CD8-positive, alpha-beta memory T cell (primary cell): ENCODE data around the gene RBM20. TPM values are rescaled to one million over a fixed set of nuclear protein-coding genes. Genes with fewer than 3 reads are reported as not detected.
"Not testable (repeated sequence)": the region's sequence is repeated elsewhere in the genome, so short reads cannot be mapped to it uniquely, and the experiment has no call there.

Experiments
- CTCF ChIA-PET: fragments of 350-600 bp; sonication (Branson Sonifier 250); formaldehyde crosslinking; loops from one replicate; lab custom pipeline; 2021; ENCODE audit warnings: antibody characterized with exemption; lab: Charles Lee
- POLR2A ChIA-PET: fragments of 350-600 bp; sonication (Branson Sonifier 250); formaldehyde crosslinking; loops from one replicate; lab custom pipeline; 2021; ENCODE audit warnings: antibody characterized with exemption; lab: Charles Lee
- DNase-seq, 5 donors: peaks; one replicate each; pipeline versions ENCODE4 v3.0.0 to v3.0.0-alpha.2; 2020 to 2022; ENCODE audit warnings: mixed read lengths in 1 of 5
- H3K27ac ChIP-seq: one replicate; pipeline ENCODE4 v1.7.0; 2013; ENCODE audit warnings: low read depth, mild to moderate bottlenecking, low read length, moderate library complexity
- H3K27me3 ChIP-seq: 2 replicates; pipeline ENCODE4 v1.7.0; 2013; ENCODE audit warnings: low read length, mild to moderate bottlenecking; ENCODE audit not compliant: insufficient read depth, poor library complexity, severe bottlenecking
- H3K36me3 ChIP-seq: 2 replicates; pipeline ENCODE4 v1.7.0; 2013; ENCODE audit warnings: mild to moderate bottlenecking, low read length, moderate library complexity; ENCODE audit not compliant: insufficient read depth
- H3K4me1 ChIP-seq: 2 replicates; pipeline ENCODE4 v1.7.0; 2013; ENCODE audit warnings: mild to moderate bottlenecking, low read length, moderate library complexity; ENCODE audit not compliant: insufficient read depth
- H3K4me3 ChIP-seq: 2 replicates; pipeline ENCODE4 v1.7.0; 2013; ENCODE audit warnings: mild to moderate bottlenecking, low read length
- H3K9me3 ChIP-seq: 2 replicates; pipeline ENCODE4 v1.7.0; 2013; ENCODE audit warnings: mild to moderate bottlenecking, low read length
- H3K27ac Mint-ChIP-seq, 8 donors: one replicate each; pipeline ENCODE4 v1.8.0; 2020 to 2021; ENCODE audit warnings: mixed read lengths in 8 of 8, mild to moderate bottlenecking in 6 of 8, inconsistent platforms in 3 of 8, moderate library complexity in 3 of 8
- H3K27me3 Mint-ChIP-seq, 2 donors: one replicate each; pipeline ENCODE4 v1.8.0; 2020 to 2021; ENCODE audit warnings: mixed read lengths in 2 of 2, mild to moderate bottlenecking in 1 of 2, moderate library complexity in 1 of 2
- H3K36me3 Mint-ChIP-seq, 3 donors: one replicate each; pipeline ENCODE4 v1.8.0; 2020 to 2021; ENCODE audit warnings: mixed read lengths in 3 of 3, inconsistent platforms in 1 of 3, mild to moderate bottlenecking in 1 of 3
- H3K4me1 Mint-ChIP-seq, 3 donors: one replicate each; pipeline ENCODE4 v1.8.0; 2020 to 2021; ENCODE audit warnings: mixed read lengths in 3 of 3, inconsistent platforms in 1 of 3, mild to moderate bottlenecking in 1 of 3
- H3K4me3 Mint-ChIP-seq, 7 donors: one replicate each; pipeline ENCODE4 v1.8.0; 2020 to 2021; ENCODE audit warnings: mixed read lengths in 7 of 7, mild to moderate bottlenecking in 6 of 7, moderate library complexity in 4 of 7, inconsistent platforms in 2 of 7
- H3K9me3 Mint-ChIP-seq, 5 donors: one replicate each; pipeline ENCODE4 v1.8.0; 2020 to 2022; ENCODE audit warnings: mixed read lengths in 5 of 5, mild to moderate bottlenecking in 3 of 5, moderate library complexity in 2 of 5, inconsistent platforms in 1 of 5
- polyA plus RNA-seq: library from polyadenylated mRNA; unstranded; fragments of 300-500 nt; fragmentation: Illumina TruSeq; gene quantifications from one replicate; pipeline ENCODE4 v1.2.3, GENCODE V29; 2021
- total RNA-seq, 2 experiments: library from RNA; stranded (reverse); gene quantifications; one replicate each; pipeline ENCODE4 v1.2.3, GENCODE V29; 2021

RBM20 gene
- total and polyA plus RNA-seq, 3 experiments from 2014 or later: 0.07 to 0.09 TPM; not detected in 1

DNA sequence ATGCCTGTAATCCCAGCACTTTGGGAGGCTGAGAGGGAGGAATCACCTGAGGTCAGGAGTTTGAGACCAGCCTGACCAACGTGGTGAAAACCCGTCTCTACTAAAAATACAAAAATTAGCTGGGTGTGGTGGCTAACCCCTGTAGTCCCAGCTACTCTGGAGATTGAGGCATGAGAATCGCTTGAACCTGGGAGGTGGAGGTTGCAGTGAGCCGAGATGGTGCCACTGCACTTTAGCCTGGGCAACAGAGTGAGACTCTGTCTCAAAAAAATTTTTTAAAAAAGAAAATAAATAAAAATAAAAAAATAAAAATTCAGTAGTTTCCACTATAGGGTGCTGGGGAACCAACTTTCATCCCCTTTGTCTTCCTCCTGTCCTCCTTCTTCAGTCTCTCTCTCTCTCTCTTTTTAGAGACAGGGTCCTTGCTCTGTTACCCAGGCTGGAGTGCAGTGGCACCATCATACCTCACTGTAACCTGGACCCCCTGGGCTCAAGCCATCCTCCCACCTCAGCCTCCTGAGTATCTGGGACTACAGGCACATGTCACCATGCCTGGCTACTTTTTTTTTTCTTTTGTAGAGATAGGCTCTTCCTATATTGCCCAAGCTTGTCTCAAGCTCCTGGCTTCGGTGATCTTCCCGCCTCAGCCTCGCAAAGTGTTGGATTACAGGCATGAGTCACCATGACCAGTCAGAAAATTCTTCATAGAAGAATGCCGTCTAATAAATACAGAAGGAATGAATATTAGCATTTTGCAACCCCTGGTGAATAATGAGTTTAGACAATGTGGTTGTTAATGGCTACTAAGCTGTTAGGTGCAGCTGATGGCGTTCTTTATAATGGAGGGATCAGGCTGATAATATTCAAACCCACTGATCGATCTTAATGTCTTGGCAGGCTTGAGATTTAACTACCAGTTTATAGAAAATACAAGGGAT is 20.6 kb downstream of the RBM20 start:
- H3K27ac ChIP-seq: peak overlapping the region; percentile 27
- DNase-seq: no peak
- Mint-ChIP-seq H3K9me3 (no peaks in the 10 kb centered on the region), H3K36me3 (no peaks in the 10 kb centered on the region), H3K27me3 (peaks cover 5 to 33% of the 10 kb centered on the region in 2 donors), H3K4me1 (peaks cover 1 to 4% (median 3%) of the 10 kb centered on the region in 3 donors), H3K4me3 (no peak overlapping the region), H3K27ac (no peak overlapping the region)
- POLR2A ChIA-PET: no interaction called here
- CTCF ChIA-PET: no interaction called here
- H3K9me3 ChIP-seq: no peaks in the 10 kb centered on the region
- H3K4me3 ChIP-seq: no peak overlapping the region
- no peaks in the 10 kb centered on the region for H3K27me3 ChIP-seq
- no peaks in the 10 kb centered on the region for H3K36me3 ChIP-seq
- no peaks in the 10 kb centered on the region for H3K4me1 ChIP-seq

DNA sequence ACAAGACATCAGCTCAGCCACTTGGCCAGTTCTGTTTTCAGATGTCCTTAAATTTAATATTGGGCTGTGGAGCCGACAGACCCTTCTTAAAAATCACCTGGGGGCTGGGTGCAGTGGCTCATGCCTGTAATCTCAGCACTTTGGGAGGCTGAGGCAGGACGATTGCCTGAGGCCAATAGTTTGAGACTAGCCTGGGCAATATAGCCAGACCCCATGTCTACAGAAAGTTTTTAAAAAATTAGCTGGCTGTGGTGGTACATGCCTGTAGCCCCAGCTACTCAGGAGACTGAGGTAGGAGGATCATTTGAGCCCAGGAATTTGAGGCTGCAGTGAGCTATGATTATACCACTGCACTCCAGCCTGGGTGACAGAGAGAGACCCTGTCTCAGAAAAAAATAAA is 22.1 kb downstream of the RBM20 start:
- H3K27ac ChIP-seq, H3K36me3 ChIP-seq, H3K27ac Mint-ChIP-seq, H3K36me3 Mint-ChIP-seq, H3K27me3 ChIP-seq, H3K4me1 ChIP-seq, POLR2A ChIA-PET, H3K4me3 ChIP-seq, DNase-seq, H3K9me3 Mint-ChIP-seq, H3K4me1 Mint-ChIP-seq, H3K9me3 ChIP-seq, H3K4me3 Mint-ChIP-seq: not testable (repeated sequence)
- CTCF ChIA-PET: interaction anchor here (1.2 kb wide), 1 partner anchor 25 kb away, joined by 4 read pairs; no protein-coding TSS in a partner anchor
- H3K27me3 Mint-ChIP-seq: peaks cover 1 to 31% of the 10 kb centered on the region in 2 donors

DNA sequence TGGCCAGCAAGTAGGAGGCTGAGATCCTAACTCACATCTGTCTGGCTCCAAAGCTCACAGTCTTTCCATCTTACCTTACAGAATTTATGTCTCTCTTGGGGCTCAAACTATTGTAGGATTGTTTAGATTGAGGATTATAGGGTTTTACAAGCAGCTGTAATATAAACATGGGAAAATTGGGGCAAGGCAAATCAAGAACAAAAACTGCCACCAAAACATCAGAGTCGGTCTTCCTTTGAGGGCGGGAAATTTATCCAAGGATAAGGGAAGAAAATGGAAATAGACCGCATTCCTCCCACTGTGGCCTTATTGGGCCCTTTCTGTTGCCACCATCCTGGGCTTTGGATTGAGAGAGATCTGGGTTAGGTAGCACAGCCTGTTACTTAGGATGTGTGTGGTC is 22.5 kb downstream of the RBM20 start:
- ChIA-PET POLR2A (no interaction called here), CTCF (interaction anchor here (1.2 kb wide), 1 partner anchor 26 kb away, joined by 4 read pairs; no protein-coding TSS in a partner anchor)
- H3K4me1 Mint-ChIP-seq: peaks cover 1 to 5% (median 3%) of the 10 kb centered on the region in 3 donors
- no peaks in the 10 kb centered on the region for H3K9me3 Mint-ChIP-seq
- no peaks in the 10 kb centered on the region for H3K36me3 Mint-ChIP-seq
- H3K27ac Mint-ChIP-seq: no peak overlapping the region
- no peak for DNase-seq
- H3K36me3 ChIP-seq: no peaks in the 10 kb centered on the region
- no peaks in the 10 kb centered on the region for H3K4me1 ChIP-seq
- peaks cover 1 to 29% of the 10 kb centered on the region in 2 donors for H3K27me3 Mint-ChIP-seq
- no peaks in the 10 kb centered on the region for H3K9me3 ChIP-seq
- H3K4me3 ChIP-seq: no peak overlapping the region
- H3K4me3 Mint-ChIP-seq: no peak overlapping the region
- no peaks in the 10 kb centered on the region for H3K27me3 ChIP-seq
- no peak overlapping the region for H3K27ac ChIP-seq

GRCh38 chr10:110667620-110668343 is 23.6 kb downstream of the RBM20 start:
- H3K27me3 ChIP-seq: no peaks in the 10 kb centered on the region
- Mint-ChIP-seq H3K9me3 (no peaks in the 10 kb centered on the region), H3K36me3 (peaks cover 0 to 1% (median 0%) of the 10 kb centered on the region in 3 donors), H3K4me1 (peaks cover 4 to 8% (median 6%) of the 10 kb centered on the region in 3 donors), H3K4me3 (no peak overlapping the region), H3K27ac (no peak overlapping the region), H3K27me3 (peaks cover 1 to 24% of the 10 kb centered on the region in 2 donors)
- H3K9me3 ChIP-seq: no peaks in the 10 kb centered on the region
- DNase-seq: no peak
- no peak overlapping the region for H3K4me3 ChIP-seq
- no peaks in the 10 kb centered on the region for H3K4me1 ChIP-seq
- H3K36me3 ChIP-seq: no peaks in the 10 kb centered on the region
- H3K27ac ChIP-seq: no peak overlapping the region
- ChIA-PET POLR2A (no interaction called here), CTCF (no interaction called here)

- no peaks in the 10 kb centered on the region for H3K4me1 ChIP-seq
- H3K27ac ChIP-seq: no peak overlapping the region
- no peak for DNase-seq
- H3K27me3 ChIP-seq: no peaks in the 10 kb centered on the region
- Mint-ChIP-seq H3K4me1 (peaks cover 4 to 8% (median 6%) of the 10 kb centered on the region in 3 donors), H3K9me3 (no peaks in the 10 kb centered on the region), H3K27me3 (peaks cover 1 to 24% of the 10 kb centered on the region in 2 donors), H3K27ac (no peak overlapping the region), H3K4me3 (no peak overlapping the region), H3K36me3 (peaks cover 0 to 1% (median 0%) of the 10 kb centered on the region in 3 donors)
- H3K9me3 ChIP-seq: no peaks in the 10 kb centered on the region
- no peaks in the 10 kb centered on the region for H3K36me3 ChIP-seq
- H3K4me3 ChIP-seq: no peak overlapping the region
- CTCF ChIA-PET: no interaction called here
- POLR2A ChIA-PET: no interaction called here
Measured at GRCh38 chr10:110668443-110668842, 24.3 kb downstream of the RBM20 start.

DNA sequence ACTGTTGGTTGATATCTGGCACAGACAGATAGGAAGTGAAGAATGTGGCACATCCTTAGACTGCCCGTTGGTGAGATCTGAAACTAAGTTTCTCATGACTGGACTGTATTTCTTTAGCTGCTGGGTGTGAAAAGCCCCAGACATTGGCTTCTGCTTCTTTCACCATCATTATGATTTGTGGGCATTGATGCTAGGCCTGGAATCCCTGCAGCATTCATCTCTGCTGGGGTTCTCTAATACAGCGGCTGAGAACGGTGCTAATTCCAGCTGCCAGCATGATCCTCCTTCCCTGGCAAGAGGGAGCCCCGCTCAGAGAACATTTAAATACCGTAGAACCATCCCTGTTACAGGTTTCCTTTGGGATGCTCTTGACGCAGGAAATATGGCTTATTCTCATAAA is 26.2 kb downstream of the RBM20 start:
- no peaks in the 10 kb centered on the region for H3K9me3 ChIP-seq
- H3K9me3 Mint-ChIP-seq: no peaks in the 10 kb centered on the region
- peaks cover 1 to 24% of the 10 kb centered on the region in 2 donors for H3K27me3 Mint-ChIP-seq
- no peak overlapping the region for H3K4me3 ChIP-seq
- H3K4me1 ChIP-seq: no peaks in the 10 kb centered on the region
- H3K36me3 Mint-ChIP-seq: peaks cover 0 to 1% (median 0%) of the 10 kb centered on the region in 3 donors
- no peaks in the 10 kb centered on the region for H3K36me3 ChIP-seq
- no peak for DNase-seq
- no peak overlapping the region for H3K27ac ChIP-seq
- POLR2A ChIA-PET: no interaction called here
- H3K27me3 ChIP-seq: no peaks in the 10 kb centered on the region
- no peak overlapping the region for H3K4me3 Mint-ChIP-seq
- CTCF ChIA-PET: no interaction called here
- peaks cover 4 to 8% (median 6%) of the 10 kb centered on the region in 3 donors for H3K4me1 Mint-ChIP-seq
- H3K27ac Mint-ChIP-seq: no peak overlapping the region

DNA sequence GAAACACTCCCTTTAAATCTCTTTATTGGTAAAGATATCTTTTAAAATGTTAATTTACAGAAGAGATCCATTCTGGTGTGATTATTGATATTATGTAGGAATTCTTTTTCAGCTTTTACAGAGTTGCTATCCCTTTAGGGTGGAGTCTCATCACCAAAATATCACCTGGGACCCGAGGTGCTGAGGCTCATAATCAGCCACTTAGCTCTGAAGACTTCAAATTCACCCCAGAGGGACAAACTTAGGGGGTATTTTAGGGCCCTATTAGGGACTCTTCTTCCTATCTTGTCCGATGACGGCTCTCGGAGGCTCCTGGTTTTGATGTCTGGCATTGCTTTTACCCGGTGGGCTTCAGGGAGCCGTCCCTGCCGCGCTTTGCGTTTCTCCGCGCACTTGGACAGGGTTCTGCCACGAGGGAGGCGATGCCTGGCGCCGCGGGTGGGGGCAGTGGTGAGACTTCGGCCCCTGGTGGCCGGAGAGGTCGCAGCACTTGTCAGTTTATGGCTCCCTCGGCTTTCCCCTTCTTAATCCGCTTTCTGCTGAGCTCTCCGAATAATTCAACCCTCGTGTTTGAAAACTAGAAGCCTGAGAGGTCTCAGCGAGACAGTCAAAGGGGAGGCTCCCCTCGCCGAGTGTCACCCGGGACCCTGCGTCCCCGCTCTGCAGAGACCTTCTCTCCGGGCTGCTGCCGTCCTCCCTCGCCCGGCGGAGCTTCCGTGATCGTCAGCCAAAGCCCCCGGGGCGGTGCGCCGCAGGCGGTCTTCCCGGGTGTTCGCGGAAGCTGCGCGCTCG is 27.8 kb downstream of the RBM20 start:
- no peaks in the 10 kb centered on the region for H3K27me3 ChIP-seq
- Mint-ChIP-seq H3K9me3 (no peaks in the 10 kb centered on the region), H3K27me3 (peaks cover 0 to 19% of the 10 kb centered on the region in 2 donors), H3K27ac (peak overlapping the region in 6 of 8 donors; percentile 51 to 97 (median 90)), H3K4me3 (peak overlapping the region; percentile 89 to 95 (median 92)), H3K4me1 (peaks cover 4 to 8% (median 6%) of the 10 kb centered on the region in 3 donors), H3K36me3 (peaks cover 0 to 1% (median 0%) of the 10 kb centered on the region in 3 donors)
- H3K4me1 ChIP-seq: no peaks in the 10 kb centered on the region
- ChIA-PET POLR2A (interaction anchor here (0.6 kb wide), 1 partner anchor 114 kb away, joined by 5 read pairs; no protein-coding TSS in a partner anchor), CTCF (interaction anchor here (0.5 to 3.8 kb wide), 25 partner anchors 8 to 952 kb away, joined by 3 to 26 read pairs (median 4); partner anchors contain the start of gene RBM20)
- H3K36me3 ChIP-seq: no peaks in the 10 kb centered on the region
- H3K4me3 ChIP-seq: peak overlapping the region; percentile 66
- H3K27ac ChIP-seq: peak overlapping the region; percentile 51
- no peaks in the 10 kb centered on the region for H3K9me3 ChIP-seq
- DNase-seq: peak; percentile 27 to 76 (median 63)
